HG03196 (cell line): Measurements from ENCODE around the gene NFATC4.
"Not testable (repeated sequence)": the region's sequence is repeated elsewhere in the genome, so short reads cannot be mapped to it uniquely, and the experiment has no call there.

Experiments used
- ATAC-seq: cut with Tn5 transposase; IDR thresholded peaks from one replicate; pipeline ENCODE4 v1.9.1; 2021; ENCODE audit not compliant: unreplicated experiment

The NFATC4 gene

DNA sequence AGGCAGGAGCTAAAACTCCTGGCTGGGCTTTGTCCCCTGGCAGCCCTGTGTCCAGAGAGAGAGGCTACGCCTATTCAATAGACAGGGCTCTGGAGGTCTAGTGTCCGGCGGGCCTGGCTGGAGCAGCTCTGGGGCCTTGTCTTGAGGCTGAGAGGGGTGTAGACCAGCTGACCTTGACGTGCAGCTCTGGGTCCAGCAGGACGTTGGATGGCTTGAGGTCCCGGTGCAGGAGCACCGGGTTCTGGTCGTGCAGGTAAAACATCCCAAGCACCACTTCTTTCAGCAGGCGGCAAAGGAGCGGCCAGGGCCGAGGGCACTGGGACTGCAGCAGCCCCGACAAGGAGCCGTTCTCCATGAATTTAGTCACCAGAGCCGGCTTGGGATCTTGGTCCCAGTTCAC, 29.1 kb upstream of the NFATC4 start:
- ATAC-seq, result no peak

DNA sequence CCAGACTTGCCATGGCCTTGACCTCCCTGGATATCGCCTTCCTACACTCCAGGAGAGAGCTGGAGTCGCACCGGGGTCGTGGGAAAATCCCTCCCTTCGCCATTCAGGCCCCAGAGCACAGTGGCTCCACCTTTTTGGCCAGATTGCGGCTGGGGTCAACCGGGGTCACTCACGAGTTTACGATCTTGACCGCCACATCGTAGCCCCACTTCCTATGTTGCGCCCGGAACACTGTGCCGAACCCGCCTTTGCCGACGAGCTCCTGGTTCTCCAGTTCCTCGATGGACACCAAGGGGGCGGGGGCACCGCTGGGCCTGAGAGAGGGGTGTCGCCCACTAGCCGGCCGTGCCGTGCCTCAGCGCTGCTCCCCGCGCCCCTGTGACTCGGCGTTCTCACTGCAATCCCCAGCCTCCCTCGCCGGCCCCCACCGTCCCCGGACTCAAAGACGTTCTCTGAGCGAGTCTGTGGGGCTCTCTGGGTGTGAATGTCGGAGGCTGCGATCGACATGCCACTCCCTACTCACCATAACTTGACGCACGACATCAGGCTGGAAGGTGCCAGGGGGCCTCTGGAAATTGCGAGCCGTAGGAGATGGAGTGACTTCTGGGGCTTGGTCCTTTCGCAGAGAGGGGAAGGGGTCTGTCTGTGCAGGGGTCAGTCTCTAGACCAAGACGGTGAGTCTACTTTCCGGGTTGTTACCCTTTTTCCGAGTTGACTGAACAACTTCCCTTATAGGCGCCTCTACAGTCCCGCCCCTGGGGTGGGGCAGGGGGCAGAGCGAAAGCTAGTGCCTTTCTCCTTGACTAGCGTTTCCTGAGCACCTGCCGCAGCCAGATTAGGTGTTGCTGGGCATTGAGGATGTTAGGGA, 28.5 kb upstream of the NFATC4 start, which contains the start of gene RIPK3:
TSS of gene RIPK3 (minus strand) at position 708 of the 868 bp plus-strand sequence. CDS start at position 543, 165 bp downstream.
- peak; percentile 77 for ATAC-seq

DNA sequence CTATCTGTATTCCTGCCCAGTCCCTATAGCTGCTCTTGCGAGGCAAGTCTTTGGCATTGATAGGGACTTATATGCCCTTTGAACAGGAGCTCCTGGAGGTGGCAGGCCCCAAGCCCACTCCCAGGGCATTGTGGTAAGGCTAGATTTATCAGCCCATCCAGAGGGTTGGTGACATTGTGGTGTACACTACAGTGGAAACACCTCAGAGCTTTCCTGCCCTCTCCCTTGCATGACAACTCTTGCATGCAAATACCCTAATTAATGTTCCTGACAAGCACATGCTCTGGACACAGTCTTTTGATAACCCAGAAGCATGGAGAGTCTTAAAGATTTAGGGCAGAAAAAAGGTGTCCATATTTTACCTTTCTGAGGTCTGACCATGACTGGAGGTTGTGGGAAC, 27.4 kb upstream of the NFATC4 start:
- ATAC-seq, result no peak

DNA sequence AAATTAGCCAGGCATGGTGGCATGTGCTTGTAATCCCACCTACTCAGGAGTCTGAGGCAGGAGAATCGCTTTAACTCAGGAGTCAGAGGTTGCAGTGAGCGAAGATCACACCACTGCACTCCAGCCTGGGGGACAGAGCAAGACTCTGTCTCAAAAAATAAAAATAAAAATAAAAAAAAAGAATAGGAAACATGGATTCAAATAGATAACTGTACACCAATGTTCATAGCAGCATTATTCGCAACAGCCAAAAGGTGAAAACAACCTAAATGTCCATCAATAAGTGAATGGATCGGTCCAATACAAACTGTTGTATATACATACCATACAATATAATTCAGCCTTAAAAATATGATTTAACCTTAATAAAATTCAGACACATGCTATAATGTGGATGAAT, 25.1 kb upstream of the NFATC4 start:
- no peak for ATAC-seq

DNA sequence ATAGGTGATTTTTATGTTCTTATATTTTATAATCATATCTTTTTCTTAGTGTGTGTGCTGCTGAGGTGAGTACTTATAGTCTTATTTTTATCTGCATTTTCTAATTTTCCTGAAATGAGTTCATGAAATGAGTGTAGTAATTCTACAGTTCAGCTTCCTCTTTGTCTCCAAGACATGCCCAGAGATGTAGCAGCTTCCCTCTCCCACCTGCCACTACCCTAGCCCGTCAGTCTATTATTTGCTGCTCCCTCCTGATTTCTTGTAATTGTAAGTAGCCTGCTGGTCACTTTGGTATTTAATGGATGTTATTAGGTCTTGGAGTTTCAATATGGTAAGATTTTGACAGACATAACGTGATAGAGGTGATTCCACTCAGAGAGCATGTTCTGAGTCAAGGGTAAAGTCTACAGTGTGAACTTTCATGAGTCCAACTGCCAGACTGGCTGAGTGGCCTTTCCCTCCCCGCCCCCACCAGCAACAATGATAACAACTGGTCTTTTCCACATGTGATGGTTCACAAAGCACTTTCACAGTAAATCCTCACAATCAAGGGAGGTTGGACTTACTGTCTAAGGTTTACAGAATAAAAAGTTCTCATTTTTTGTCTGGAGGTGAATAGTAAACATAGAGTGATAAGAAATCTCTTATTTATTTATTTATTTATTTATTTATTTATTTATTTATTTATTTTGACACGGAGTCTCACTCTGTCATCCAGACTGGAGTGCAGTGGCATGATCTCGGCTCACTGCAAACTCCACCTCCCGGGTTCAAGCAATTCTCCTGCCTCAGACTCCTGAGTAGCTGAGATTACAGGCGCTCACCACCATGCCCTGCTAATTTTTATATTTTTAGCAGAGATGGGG, 24.0 kb upstream of the NFATC4 start:
- ATAC-seq, result no peak

DNA sequence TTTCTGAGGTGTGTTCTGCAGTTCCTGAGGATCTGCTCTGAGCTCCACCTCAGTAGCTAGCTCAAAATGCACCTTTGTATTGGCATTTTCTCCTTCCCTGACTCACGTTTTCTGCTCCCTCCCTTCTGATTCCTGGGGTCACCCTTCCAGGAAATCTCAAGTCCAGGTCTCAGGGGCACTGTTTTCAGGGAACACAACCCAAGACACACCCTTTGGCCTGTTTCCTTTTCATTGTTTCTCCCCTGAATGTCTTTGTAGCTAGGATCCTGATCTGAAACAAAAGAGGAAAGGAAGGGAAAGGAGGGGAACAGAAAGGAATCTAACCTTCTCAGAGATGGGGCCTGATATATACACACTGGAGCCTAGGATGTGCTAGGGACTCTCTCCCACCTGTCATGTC, 20.9 kb upstream of the NFATC4 start:
- no peak for ATAC-seq

DNA sequence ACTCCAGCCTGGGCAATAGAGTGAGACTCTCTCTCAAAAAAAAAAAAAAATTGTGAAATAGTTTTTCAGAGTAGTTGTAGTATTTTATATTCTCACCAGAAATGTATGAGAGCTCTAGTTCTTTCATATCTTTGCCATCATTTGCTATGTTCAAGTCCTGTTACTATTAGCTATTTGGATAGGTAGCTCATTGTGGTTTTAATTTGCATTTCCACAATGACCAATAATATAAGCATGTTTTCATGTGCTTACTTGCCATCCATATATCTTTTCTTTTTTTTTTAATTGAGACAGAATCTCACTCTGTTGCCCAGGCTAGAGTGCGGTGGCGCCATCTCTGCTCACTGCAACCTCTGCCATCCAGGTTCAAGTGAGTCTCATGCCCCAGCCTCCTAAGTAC, 19.8 kb upstream of the NFATC4 start:
- ATAC-seq, result no peak

DNA sequence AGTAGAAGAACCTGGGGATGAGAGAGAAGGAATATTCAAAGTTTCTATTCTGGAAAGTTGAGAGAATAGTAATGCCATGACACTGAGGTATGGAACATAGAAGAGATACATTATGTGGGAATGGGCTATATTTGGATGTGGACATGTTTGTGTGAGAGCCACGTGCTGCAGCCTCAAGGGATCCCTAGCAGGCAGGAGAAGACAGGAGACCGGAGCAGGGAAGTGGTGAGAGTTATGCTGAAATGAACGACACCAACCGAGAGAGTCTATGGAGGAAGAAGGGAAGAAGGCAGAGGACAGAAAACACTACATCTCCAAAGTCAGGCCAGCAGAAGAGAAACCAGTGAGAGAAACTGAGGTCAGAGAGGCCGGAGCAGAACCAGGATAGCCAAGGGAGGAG, 18.2 kb upstream of the NFATC4 start:
- ATAC-seq, result no peak

DNA sequence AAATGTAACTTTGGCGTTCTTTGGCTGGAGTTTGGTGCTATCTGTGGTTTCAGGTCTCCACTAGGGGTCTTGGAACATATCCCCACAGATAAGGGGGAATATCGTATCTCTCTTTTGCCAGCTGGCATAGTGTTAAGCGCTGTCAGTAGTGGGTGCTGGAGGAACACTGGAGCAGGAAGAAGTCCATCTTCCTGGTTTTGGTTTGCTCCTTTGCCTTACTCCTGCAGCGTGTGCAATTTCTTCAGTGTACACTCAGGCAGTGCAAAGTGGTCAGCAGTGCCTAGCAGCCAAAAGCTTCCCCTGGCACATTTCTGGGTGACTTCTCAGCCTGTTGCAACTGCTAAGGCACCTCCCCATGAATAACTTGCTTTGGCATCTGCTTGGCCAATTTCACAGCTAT, 16.5 kb upstream of the NFATC4 start:
- ATAC-seq, result no peak

DNA sequence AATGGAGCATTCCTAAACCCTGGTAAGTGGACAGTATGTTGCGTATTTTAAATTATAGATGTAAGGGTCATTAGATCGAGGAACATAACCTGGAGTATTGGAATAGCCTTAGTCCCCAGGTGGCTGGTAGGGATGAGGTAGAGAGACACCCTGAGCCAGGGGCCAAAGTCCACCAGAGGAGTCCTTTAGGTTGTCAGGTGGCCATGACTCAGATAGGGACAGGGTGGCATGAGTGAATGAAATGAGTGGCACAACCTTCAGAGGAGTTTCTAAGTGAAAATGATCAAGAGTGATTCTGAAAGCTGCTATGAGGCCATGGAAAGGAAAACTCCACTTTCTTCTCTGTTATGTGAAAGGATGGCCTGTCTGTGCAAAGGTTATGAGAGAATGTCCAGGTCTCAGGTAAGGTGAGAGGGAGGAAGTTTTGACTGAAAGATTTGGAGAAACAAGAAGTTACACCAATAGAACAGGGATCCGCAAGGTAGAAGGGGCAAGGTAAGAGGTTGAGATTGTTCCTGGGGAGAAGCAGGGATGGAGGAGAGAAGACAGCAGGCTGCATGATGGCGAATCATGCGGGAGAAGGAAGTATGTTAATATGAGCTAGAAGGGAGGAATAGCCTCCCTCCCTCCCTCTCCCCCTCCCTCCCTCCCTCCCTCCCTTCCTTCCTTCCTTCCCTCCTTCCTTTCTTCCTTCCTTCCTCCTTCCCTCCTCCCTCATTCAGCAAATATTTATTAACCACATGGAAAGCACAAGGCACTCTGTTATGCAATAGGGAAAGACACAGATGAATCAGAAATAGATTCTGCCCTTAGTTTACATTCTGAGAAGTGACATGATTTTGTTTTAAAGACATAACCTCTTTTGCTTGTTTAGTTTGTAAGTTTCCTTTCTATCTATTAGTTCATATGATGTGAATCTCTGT, 14.2 kb upstream of the NFATC4 start:
- no peak for ATAC-seq

DNA sequence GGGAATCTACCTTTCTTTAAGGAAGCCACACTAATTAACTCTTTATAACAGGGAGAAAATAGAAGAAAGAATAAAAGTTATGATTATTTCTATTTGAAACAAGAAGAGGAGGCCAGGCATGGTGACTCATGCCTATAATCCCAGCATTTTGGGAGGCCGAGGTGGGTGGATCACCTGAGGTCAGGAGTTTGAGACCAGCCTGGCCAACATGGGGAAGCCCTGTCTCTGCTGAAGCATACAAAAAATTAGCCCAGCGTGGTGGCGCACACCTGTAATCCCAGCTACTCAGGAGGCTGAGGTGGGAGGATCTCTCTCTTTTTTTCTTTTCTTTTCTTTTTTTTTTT, 13.5 kb upstream of the NFATC4 start:
- not testable (repeated sequence) for ATAC-seq

DNA sequence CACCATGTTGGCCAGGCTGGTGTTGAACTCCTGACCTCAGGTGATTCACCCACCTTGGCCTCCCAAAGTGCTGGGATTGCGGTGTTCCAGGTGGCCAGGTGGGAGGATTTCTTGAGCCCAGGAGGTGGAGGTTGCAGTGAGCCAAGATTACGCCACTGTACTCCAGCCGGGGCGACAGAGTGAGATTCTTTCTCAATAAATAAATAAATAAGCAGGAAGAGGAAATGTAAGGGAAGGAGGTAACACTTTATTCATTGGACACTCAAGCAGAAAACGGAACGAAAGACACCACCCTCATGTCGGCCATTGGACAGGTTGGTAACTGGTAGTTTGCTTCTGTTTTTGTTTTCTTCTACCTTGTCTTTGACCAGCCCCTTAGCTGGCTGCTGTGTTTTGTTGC, 13.0 kb upstream of the NFATC4 start:
- ATAC-seq, result no peak

DNA sequence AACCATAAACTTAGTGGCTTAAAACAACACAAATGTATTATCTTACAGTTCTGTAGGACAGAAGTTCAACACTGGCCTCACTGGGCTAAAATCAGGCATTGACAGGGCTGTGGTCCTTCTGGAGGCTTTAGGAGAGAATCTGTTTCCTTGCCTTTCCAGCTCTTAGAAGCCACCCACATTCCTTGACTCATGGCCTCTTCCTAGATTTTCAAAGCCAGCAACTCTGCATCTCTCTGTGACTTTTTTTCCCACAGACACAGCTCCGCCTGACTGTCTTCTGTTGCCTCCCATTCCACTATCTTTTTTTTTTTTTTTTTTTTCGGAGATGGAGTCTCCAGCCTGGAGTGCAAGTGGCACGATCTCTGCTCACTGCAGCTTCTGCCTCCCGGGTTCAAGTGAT, 11.8 kb upstream of the NFATC4 start:
- ATAC-seq, result no peak

DNA sequence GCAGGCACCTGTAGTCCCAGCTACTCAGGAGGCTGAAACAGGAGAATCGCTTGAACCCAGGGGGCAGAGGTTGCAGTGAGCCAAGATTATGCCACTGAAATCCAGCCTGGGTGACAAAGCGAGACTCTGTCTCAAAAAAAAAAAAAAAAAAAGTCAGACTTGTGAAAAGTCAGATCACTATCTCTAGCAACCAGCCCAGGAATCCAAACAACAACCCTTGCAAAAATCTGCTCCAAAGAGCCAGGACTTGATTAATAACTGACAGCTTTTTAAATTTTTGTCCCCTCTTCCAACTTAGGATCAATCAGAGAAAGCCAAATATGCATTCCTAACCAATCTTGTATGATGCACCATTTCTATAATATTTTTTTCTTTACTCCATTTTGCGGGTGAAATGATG, 7.7 kb upstream of the NFATC4 start:
- ATAC-seq, result no peak

DNA sequence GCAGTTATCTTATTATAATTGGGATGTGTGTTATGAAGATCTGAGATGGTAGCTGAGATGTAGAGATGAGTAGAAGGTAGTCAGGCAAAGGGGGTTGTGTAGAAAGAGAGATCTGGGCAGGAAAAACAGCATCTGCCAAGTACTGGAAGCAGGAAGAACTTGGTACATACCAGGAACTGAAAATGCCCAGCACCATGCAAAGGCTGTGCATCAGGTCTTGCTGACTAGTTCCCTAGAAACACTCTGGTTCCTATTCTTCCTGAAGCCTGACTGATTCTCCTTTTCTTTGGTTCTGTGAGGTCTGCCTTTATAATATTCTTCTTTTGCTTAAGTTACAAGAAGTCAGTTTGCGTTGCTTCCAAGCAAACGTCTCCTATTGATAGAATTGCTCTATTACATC, 6.7 kb upstream of the NFATC4 start:
- ATAC-seq, result no peak

DNA sequence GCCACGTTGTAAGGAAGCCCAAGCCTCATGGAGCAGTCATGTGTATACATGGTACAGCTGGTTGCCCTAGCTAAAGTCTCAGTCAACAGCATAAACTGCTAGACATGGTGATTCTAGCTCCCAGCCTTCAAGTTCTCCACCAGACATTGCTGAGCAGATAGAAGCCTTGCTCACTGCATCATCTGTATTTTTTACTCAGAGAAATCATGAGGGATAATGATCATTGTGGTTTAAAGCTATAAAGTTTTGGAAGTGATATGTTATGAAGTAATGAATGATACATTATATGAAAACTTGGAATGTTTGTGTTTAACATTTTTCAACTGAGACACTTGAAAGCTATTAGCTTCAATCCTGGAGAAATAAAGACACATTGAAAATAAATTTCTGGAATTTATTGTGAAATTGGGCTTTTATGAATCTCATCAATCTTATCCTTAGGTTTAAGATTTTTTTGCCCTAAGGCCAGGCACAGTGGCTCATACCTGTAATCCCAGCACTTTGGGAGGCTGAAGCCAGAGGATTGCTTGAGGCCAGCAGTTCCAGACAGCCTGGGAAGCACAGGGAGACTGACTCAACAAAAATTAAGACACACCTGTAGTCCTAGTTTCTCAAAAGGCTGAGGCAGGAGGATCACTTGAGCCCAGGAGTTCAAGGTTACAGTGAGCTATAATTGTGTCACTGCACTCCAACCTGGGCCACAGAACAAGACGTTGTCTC, 5.6 kb upstream of the NFATC4 start:
- ATAC-seq, result no peak

DNA sequence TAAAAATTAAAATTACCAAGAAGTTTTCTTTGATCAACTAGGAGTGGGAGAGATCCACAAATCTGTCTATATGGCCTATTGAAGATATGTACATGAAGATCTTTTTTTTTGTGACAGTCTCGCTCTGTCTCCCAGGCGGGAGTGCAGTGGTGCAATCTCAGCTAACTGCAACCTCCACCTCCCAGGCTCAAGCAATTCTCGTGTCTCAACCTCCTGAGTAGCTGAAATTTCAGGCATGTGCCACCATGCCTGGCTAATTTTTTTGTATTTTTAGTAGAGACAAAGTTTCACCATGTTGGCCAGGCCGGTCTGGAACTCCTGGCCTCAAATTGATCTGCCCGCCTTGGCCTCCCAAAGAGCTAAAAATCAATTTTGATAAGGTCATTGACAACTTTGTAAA, 4.6 kb upstream of the NFATC4 start:
- no peak for ATAC-seq

DNA sequence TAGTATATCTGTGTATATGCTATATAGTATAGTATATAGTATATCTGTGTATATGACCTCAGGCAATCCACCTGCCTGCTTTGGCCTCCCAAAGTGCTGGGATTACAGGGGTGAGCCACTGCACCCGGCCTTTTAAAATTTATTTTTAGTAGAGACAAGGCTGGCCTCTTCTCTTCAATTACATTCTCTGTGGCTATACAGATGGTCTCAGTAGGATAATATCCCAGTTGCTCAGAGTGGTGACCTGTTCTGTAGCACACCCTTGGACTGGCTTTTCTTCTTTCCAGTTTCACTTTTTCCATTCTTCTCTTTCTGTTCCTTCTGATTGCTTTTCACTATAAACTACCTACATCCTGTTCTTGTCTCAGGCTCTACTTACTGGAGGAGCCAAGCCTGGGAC, 3.1 kb upstream of the NFATC4 start:
- ATAC-seq, result no peak

DNA sequence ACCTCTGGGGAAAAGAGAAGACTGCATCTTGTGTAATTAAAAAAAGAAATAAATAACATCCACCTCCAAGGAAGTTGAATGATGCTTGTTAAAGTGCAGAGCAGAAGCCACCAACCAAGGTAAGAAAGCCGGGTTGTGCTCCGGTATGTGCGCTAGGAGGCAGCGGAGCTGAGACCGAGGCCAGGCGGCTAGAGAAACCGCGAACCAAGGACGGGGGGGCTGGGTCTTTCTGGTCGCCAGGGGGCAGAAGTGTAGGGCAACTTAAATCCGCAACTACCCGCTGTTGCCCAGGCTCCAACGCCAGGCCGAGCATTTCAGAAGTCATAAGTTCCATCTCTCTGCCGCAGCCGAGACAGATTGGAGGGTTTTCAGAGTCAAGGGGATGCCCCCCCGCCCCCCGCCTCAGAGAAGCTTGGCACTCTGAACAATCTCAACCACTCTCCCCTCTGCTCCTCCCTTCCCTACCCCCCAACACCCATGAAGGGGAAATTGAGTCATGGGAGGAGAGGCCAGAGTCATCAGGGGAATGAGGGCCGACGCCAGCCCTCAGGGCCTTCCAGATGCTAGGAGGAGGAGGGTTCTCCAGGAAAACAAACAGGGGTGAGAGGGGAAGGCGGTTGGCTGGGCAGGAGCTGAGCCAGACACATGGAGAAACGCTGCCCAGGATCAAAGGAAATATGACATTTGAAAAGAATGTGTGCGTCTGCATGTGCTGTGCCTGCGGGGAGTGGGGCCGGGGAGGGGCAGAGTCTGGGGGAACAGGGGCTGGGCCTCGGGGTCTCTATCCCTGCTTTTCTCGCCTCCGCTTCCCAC, 2.2 kb upstream of the NFATC4 start:
- no peak for ATAC-seq

DNA sequence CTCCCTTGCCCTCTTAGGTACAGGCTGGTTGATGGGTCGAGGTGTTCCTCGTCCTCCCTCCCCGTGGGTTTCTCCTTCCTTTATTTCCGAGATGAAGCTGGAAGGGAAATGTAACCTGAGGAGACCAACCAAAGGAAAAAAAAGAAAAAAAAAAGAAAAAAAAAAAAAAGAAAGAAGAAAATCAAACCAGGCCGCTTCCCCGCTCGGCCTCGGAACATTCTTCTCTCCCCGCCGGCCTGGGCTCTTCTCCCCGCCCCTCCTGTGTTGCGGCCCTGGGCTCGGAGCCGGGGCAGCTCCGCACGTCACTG, 1.6 kb upstream of the NFATC4 start:
- no peak for ATAC-seq
